PFSK-1 (cell line): ENCODE measurements around the gene RNF31.

Experiments
- FOXP2 ChIP-seq: optimal IDR thresholded peaks from 2 replicates; pipeline ENCODE3; 2011; ENCODE audit warnings: borderline replicate concordance, control low read depth, inconsistent platforms; ENCODE audit not compliant: insufficient read depth; ENCODE audit errors: extremely low read length, extremely low read depth
- POLR2AphosphoS5 ChIP-seq: IDR thresholded peaks from 2 replicates; pipeline ENCODE4 v1.6.1; 2012; ENCODE audit warnings: low read depth, mild to moderate bottlenecking, control low read depth, low read length, moderate library complexity
- REST ChIP-seq, 2 experiments: IDR thresholded peaks; 2 replicates each; pipeline versions ENCODE4 v1.6.1 to v1.8.0; 2011 to 2012; ENCODE audit warnings: low read depth in 2 of 2, low read length in 2 of 2, control low read depth in 1 of 2, inconsistent platforms in 1 of 2, mild to moderate bottlenecking in 1 of 2, moderate library complexity in 1 of 2; ENCODE audit not compliant: insufficient read depth in 1 of 2
- SIN3A ChIP-seq: IDR thresholded peaks from 2 replicates; pipeline ENCODE4 v1.6.1; 2012; ENCODE audit warnings: mild to moderate bottlenecking, low read length, moderate library complexity, borderline replicate concordance; ENCODE audit not compliant: insufficient read depth
- TAF1 ChIP-seq: IDR thresholded peaks from 2 replicates; pipeline ENCODE4 v1.6.1; 2012; ENCODE audit warnings: low read length, control low read depth, borderline replicate concordance; ENCODE audit not compliant: insufficient read depth

The RNF31 gene

GRCh38 chr14:24117179-24117578, 30.1 kb upstream of the RNF31 start:
- TF ChIP-seq TAF1 (no peak), FOXP2 (no peak), REST (IDR thresholded peaks at IDR 0.05; ENCODE audit: insufficient read depth in 1 of 2, low read depth in 2 of 2, low read length in 2 of 2) (no peak), SIN3A (no peak), POLR2AphosphoS5 (no peak)

GRCh38 chr14:24119691-24120090, 27.6 kb upstream of the RNF31 start:
- no peak for TF ChIP-seq FOXP2
- TF ChIP-seq REST (IDR thresholded peaks at IDR 0.05; ENCODE audit: insufficient read depth in 1 of 2, low read depth in 2 of 2, low read length in 2 of 2) = no peak
- TF ChIP-seq SIN3A = no peak
- no peak for TF ChIP-seq TAF1
- TF ChIP-seq POLR2AphosphoS5 = no peak

- TF ChIP-seq SIN3A (no peak), TAF1 (no peak), REST (IDR thresholded peaks at IDR 0.05; ENCODE audit: insufficient read depth in 1 of 2, low read depth in 2 of 2, low read length in 2 of 2) (no peak), FOXP2 (no peak), POLR2AphosphoS5 (no peak)
Measured at GRCh38 chr14:24121210-24121609, 26.1 kb upstream of the RNF31 start.

- TF ChIP-seq FOXP2 (no peak), POLR2AphosphoS5 (no peak), TAF1 (no peak), SIN3A (no peak), REST (IDR thresholded peaks at IDR 0.05; ENCODE audit: insufficient read depth in 1 of 2, low read depth in 2 of 2, low read length in 2 of 2) (no peak)
Measured at GRCh38 chr14:24122416-24122815, 24.9 kb upstream of the RNF31 start.

GRCh38 chr14:24122898-24123297, 24.4 kb upstream of the RNF31 start:
- TF ChIP-seq SIN3A (no peak), TAF1 (no peak), FOXP2 (no peak), REST (IDR thresholded peaks at IDR 0.05; ENCODE audit: insufficient read depth in 1 of 2, low read depth in 2 of 2, low read length in 2 of 2) (no peak), POLR2AphosphoS5 (no peak)
